SK-N-SH (cell line): ENCODE results near the gene PLPPR2. TPM values are rescaled to one million over a fixed set of nuclear protein-coding genes. Genes with fewer than 3 reads are reported as not detected.

Source experiments
- CTCF ChIA-PET: fragments of 300-600, 350-600 bp; formaldehyde crosslinking; extraction: SDS; loops from one replicate; lab custom pipeline; 2021; lab: Yijun Ruan, JAX
- POLR2A ChIA-PET: fragments of 350-600 bp; sonication (Branson Sonifier 250); formaldehyde crosslinking; extraction: SDS; loops from one replicate; lab custom pipeline; 2020; ENCODE audit warnings: antibody characterized with exemption, inconsistent platforms; lab: Yijun Ruan, JAX
- DNase-seq: peaks from one replicate; pipeline ENCODE4 v3.0.0; 2012
- H2AFZ ChIP-seq: fragments of 200-600 bp; sonication (generic); 2 replicates; pipeline ENCODE4 v1.8.1; 2016; ENCODE audit warnings: antibody characterized with exemption, mild to moderate bottlenecking, low read depth
- H3F3A ChIP-seq: fragments of 200-600 bp; sonication (generic); replicated peaks from 2 replicates; pipeline ENCODE3; 2016; ENCODE audit warnings: antibody characterized with exemption, mild to moderate bottlenecking; ENCODE audit not compliant: insufficient read depth
- H3K27ac ChIP-seq, 2 experiments: fragments of 200-500 bp in 1 of 2; fragments of 200-600 bp in 1 of 2; sonication (Bioruptor generic) in 1 of 2; sonication (generic), shearing (Covaris generic) in 1 of 2; 2 replicates each; pipeline versions ENCODE4 v1.5.1 to v1.6.1; 2014 to 2016; ENCODE audit warnings: low read depth in 2 of 2, inconsistent platforms in 1 of 2, low read length in 1 of 2, mild to moderate bottlenecking in 1 of 2, mixed read lengths in 1 of 2
- H3K27me3 ChIP-seq: fragments of 200-600 bp; sonication (generic), shearing (Covaris generic); 2 replicates; pipeline ENCODE4 v1.6.1; 2016; ENCODE audit warnings: mixed run types; ENCODE audit not compliant: insufficient read depth
- H3K36me3 ChIP-seq, 2 experiments: fragments of 200-500 bp in 1 of 2; fragments of 200-600 bp in 1 of 2; sonication (Bioruptor generic) in 1 of 2; sonication (generic) in 1 of 2; replicated peaks in 1 of 2; 2 replicates each; pipeline versions ENCODE3 to v1.5.1; 2014 to 2016; ENCODE audit warnings: low read length in 1 of 2, mild to moderate bottlenecking in 1 of 2; ENCODE audit not compliant: insufficient read depth in 2 of 2, control insufficient read depth in 1 of 2
- H3K4me1 ChIP-seq, 2 experiments: fragments of 200-500 bp in 1 of 2; fragments of 200-600 bp in 1 of 2; sonication (Bioruptor generic) in 1 of 2; sonication (generic), shearing (Covaris generic) in 1 of 2; 2 replicates each; pipeline versions ENCODE4 v1.5.1 to v1.6.1; 2014 to 2016; ENCODE audit warnings: low read depth in 1 of 2, low read length in 1 of 2, mixed run types in 1 of 2; ENCODE audit not compliant: insufficient read depth in 2 of 2, control insufficient read depth in 1 of 2
- H3K4me2 ChIP-seq: fragments of 200-600 bp; sonication (generic), shearing (Covaris generic); 2 replicates; pipeline ENCODE4 v1.6.1; 2017; ENCODE audit warnings: mixed run types
- H3K4me3 ChIP-seq, 2 experiments: fragments of 200-500 bp in 1 of 2; fragments of 200-600 bp in 1 of 2; sonication (Bioruptor generic) in 1 of 2; sonication (generic), shearing (Covaris generic) in 1 of 2; 2 replicates each; pipeline versions ENCODE4 v1.5.1 to v1.8.1; 2014 to 2016; ENCODE audit warnings: low read depth in 2 of 2, inconsistent platforms in 1 of 2, low read length in 1 of 2, mild to moderate bottlenecking in 1 of 2, mixed read lengths in 1 of 2, moderate library complexity in 1 of 2
- H3K79me2 ChIP-seq: fragments of 200-600 bp; sonication (generic); 2 replicates; pipeline ENCODE4 v1.8.1; 2017; ENCODE audit warnings: mild to moderate bottlenecking; ENCODE audit not compliant: insufficient read depth
- H3K9ac ChIP-seq: fragments of 200-600 bp; sonication (generic); 2 replicates; pipeline ENCODE4 v1.6.1; 2017; ENCODE audit warnings: mixed run types
- H3K9me2 ChIP-seq: fragments of 200-600 bp; sonication (generic); 2 replicates; pipeline ENCODE4 v1.6.1; 2017; ENCODE audit warnings: mixed run types
- H3K9me3 ChIP-seq: fragments of 200-600 bp; sonication (generic); 2 replicates; pipeline ENCODE4 v1.6.1; 2017; ENCODE audit warnings: mixed run types, mild to moderate bottlenecking, moderate library complexity
- H4K20me1 ChIP-seq: fragments of 200-600 bp; sonication (generic); 2 replicates; pipeline ENCODE4 v1.6.1; 2017; ENCODE audit warnings: mild to moderate bottlenecking, mixed run types; ENCODE audit not compliant: insufficient read depth
- CHD2 ChIP-seq: fragments of 150-350 bp; IDR thresholded peaks from 2 replicates; pipeline ENCODE4 v1.6.1; 2018; ENCODE audit warnings: low read length; ENCODE audit not compliant: partially characterized antibody
- EP300 ChIP-seq, 2 experiments: IDR thresholded peaks; 2 replicates each; pipeline versions ENCODE4 v1.4.0 to v1.6.1; 2012; ENCODE audit warnings: borderline replicate concordance in 1 of 2, low read depth in 1 of 2, low read length in 1 of 2
- EZH2phosphoT487 ChIP-seq: fragments of 200-600 bp; sonication (generic); IDR thresholded peaks from 2 replicates; pipeline ENCODE4 v1.6.1; 2017; ENCODE audit warnings: low read depth, mixed run types, mild to moderate bottlenecking, antibody characterized with exemption, moderate library complexity, borderline replicate concordance
- GATA2 ChIP-seq: sonication (generic); formaldehyde crosslinking; IDR thresholded peaks from 2 replicates; pipeline ENCODE4 v1.5.0; 2020; ENCODE audit warnings: mild to moderate bottlenecking, missing genetic modification reagents
- MEF2A ChIP-seq: IDR thresholded peaks from 2 replicates; pipeline ENCODE4 v1.4.0; 2012; ENCODE audit warnings: low read depth, borderline replicate concordance
- NRF1 ChIP-seq: IDR thresholded peaks from 2 replicates; pipeline ENCODE4 v1.6.1; 2012; ENCODE audit warnings: low read depth, mild to moderate bottlenecking, low read length
- PBX3 ChIP-seq: IDR thresholded peaks from 2 replicates; pipeline ENCODE4; 2012
- RAD21 ChIP-seq: IDR thresholded peaks from 2 replicates; pipeline ENCODE4 v1.6.1; 2012; ENCODE audit warnings: mild to moderate bottlenecking, low read length
- RCOR1 ChIP-seq: fragments of 150-350 bp; IDR thresholded peaks from 2 replicates; pipeline ENCODE4 v1.6.1; 2017; ENCODE audit warnings: antibody characterized with exemption, low read length
- RXRA ChIP-seq: IDR thresholded peaks from 2 replicates; pipeline ENCODE4 v1.4.0; 2012; ENCODE audit warnings: low read depth, mild to moderate bottlenecking, borderline replicate concordance
- SIN3A ChIP-seq: IDR thresholded peaks from 2 replicates; pipeline ENCODE4 v1.6.1; 2012; ENCODE audit warnings: low read depth, mild to moderate bottlenecking, low read length, moderate library complexity, borderline replicate concordance
- SMC3 ChIP-seq: IDR thresholded peaks from 2 replicates; pipeline ENCODE4 v1.6.1; 2012; ENCODE audit warnings: low read depth, low read length, improper control_type of control experiment
- TAF1 ChIP-seq: IDR thresholded peaks from 2 replicates; pipeline ENCODE4 v1.6.1; 2012; ENCODE audit warnings: low read depth, mild to moderate bottlenecking, low read length, moderate library complexity, borderline replicate concordance
- TEAD4 ChIP-seq: IDR thresholded peaks from 2 replicates; pipeline ENCODE4 v1.4.0; 2012; ENCODE audit warnings: mild to moderate bottlenecking, borderline replicate concordance; ENCODE audit not compliant: insufficient read depth
- USF1 ChIP-seq: IDR thresholded peaks from 2 replicates; pipeline ENCODE4 v1.4.0; 2012; ENCODE audit warnings: low read depth, borderline replicate concordance
- ZBTB33 ChIP-seq: IDR thresholded peaks from 2 replicates; pipeline ENCODE4 v1.4.0; 2012; ENCODE audit warnings: low read depth, borderline replicate concordance
- WGBS: methylation state at CpG from one replicate; pipeline ENCODE4 v1.1.6; 2017; ENCODE audit warnings: low lambda C conversion rate; 5-methylcytosine and 5-hydroxymethylcytosine counted together
- polyA plus RNA-seq, 3 experiments: library from polyadenylated mRNA; depleted of rRNA; stranded (reverse); fragments of >200 nt; gene quantifications; 2 replicates each; pipeline ENCODE4 v1.2.3, GENCODE V29; 2012

The PLPPR2 gene
- polyA plus RNA-seq, 1 of the 3 experiments (the other 2 are of a cell fraction) = 26.2 TPM

GRCh38 chr19:11324079-11324661 is 31.1 kb upstream of the PLPPR2 start (continued):
- TF ChIP-seq ZBTB33 (no peak), RAD21 (peak; percentile 37), USF1 (no peak), EP300 (IDR thresholded peaks at IDR 0.05; ENCODE audit: borderline replicate concordance in 1 of 2, low read depth in 1 of 2, low read length in 1 of 2) (peak; percentile 31 to 54; a peak in 3 of 4 replicates), CHD2 (no peak), RXRA (no peak), RCOR1 (peak; percentile 57), TEAD4 (no peak), SMC3 (peak; percentile 26), EZH2phosphoT487 (no peak)

GRCh38 chr19:11324748-11325389 is 30.4 kb upstream of the PLPPR2 start:
- Histone ChIP-seq H3K4me1 (peaks cover 9 to 19% of the 10 kb centered on the region in 2 experiments), H3F3A (peaks cover 13% of the 10 kb centered on the region), H3K9me2 (no peaks in the 10 kb centered on the region), H2AFZ (no peak overlapping the region), H3K9me3 (no peaks in the 10 kb centered on the region), H3K27ac (peak overlapping the region; percentile 65 to 87), H4K20me1 (no peaks in the 10 kb centered on the region), H3K36me3 (peaks cover 0 to 5% of the 10 kb centered on the region in 2 experiments), H3K79me2 (no peaks in the 10 kb centered on the region), H3K4me2 (peak overlapping the region; percentile 66; the same call in 1 of the 2 replicates), H3K4me3 (no peak overlapping the region), H3K27me3 (no peaks in the 10 kb centered on the region), H3K9ac (no peak overlapping the region)
- DNase-seq = peak; percentile 19
- ChIA-PET POLR2A (interaction anchor here (1.3 to 2.5 kb wide), 2 partner anchors 13 to 49 kb away, joined by 3 to 17 read pairs; partner anchors contain the start of genes RAB3D and SWSAP1), CTCF (interaction anchor here (0.6 to 2.2 kb wide), 9 partner anchors 14 to 236 kb away, joined by 3 to 11 read pairs (median 3); partner anchors contain the start of genes RAB3D and TSPAN16)
- TF ChIP-seq SIN3A (no peak), TEAD4 (no peak), MEF2A (no peak), CHD2 (no peak), USF1 (no peak), NRF1 (no peak), PBX3 (no peak), TAF1 (no peak), GATA2 (CRISPR knock-in tag) (no peak), RCOR1 (no peak)
- WGBS = 81% methylated on average over 9 of the region's 17 CpGs
